Frontal cortex (tissue), 4 donors: ENCODE data around the gene CROCC. TPM values are rescaled to one million over a fixed set of nuclear protein-coding genes. Genes with fewer than 3 reads are reported as not detected.
"Not testable (repeated sequence)": the region's sequence is repeated elsewhere in the genome, so short reads cannot be mapped to it uniquely, and the experiment has no call there.

Experiments used
- DNase-seq, 2 donors: peaks; one replicate each; pipeline ENCODE4 v3.0.0; 2012; ENCODE audit warnings: low spot score in 2 of 2
- FAIRE-seq: peaks from 2 replicates; lab custom pipeline; 2012; peaks lifted over from hg19 to GRCh38; lab: Jason Lieb, UNC
- total RNA-seq: library from RNA; depleted of rRNA; stranded (reverse); fragments of >200 nt; gene quantifications from one replicate; pipeline ENCODE4 v1.2.3, GENCODE V29; 2014
- donor health status: control.
- donor health status: control.
- donor health status: control.

The CROCC gene, protein sequence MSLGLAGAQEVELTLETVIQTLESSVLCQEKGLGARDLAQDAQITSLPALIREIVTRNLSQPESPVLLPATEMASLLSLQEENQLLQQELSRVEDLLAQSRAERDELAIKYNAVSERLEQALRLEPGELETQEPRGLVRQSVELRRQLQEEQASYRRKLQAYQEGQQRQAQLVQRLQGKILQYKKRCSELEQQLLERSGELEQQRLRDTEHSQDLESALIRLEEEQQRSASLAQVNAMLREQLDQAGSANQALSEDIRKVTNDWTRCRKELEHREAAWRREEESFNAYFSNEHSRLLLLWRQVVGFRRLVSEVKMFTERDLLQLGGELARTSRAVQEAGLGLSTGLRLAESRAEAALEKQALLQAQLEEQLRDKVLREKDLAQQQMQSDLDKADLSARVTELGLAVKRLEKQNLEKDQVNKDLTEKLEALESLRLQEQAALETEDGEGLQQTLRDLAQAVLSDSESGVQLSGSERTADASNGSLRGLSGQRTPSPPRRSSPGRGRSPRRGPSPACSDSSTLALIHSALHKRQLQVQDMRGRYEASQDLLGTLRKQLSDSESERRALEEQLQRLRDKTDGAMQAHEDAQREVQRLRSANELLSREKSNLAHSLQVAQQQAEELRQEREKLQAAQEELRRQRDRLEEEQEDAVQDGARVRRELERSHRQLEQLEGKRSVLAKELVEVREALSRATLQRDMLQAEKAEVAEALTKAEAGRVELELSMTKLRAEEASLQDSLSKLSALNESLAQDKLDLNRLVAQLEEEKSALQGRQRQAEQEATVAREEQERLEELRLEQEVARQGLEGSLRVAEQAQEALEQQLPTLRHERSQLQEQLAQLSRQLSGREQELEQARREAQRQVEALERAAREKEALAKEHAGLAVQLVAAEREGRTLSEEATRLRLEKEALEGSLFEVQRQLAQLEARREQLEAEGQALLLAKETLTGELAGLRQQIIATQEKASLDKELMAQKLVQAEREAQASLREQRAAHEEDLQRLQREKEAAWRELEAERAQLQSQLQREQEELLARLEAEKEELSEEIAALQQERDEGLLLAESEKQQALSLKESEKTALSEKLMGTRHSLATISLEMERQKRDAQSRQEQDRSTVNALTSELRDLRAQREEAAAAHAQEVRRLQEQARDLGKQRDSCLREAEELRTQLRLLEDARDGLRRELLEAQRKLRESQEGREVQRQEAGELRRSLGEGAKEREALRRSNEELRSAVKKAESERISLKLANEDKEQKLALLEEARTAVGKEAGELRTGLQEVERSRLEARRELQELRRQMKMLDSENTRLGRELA (N-terminal part only)
- total RNA-seq: 17.5 TPM

DNA sequence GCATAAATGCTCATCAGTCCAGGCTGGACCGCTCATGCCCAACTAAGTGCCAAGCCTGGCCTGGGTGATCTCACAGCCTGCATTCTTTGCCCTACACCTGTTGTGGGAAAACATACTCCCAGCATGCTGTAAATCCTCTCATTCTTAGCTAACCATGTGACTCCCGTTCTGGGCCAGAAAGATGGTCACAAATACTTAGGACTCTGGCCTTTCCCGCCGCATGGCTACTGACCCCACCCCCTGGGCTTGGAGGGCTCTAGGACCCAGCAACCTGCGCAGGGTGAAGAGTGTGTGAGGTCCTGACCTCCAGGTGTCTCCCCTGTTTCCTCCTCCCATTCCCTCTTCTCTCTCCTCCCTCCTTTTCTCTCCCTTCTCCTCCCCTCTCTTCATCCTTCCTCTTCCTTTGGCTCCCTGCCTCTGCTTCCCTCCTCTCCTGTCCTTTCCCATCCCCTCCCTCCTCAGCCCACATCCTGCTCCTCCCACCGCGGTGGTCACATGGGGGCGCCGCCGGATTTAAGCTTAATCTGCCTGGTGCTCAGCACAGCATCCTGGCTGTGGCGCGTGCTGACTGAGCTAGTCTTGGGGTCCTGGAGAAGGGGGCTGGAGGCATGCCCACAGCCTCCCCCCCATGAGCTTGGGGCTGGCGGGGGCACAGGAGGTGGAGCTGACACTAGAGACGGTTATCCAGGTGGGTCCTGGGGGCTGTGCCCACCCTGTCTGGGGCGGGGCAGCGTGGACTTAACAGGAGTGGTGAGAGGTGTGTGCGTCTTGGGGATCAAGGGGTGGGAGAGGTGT is at the start of gene CROCC:
Gene CROCC, plus strand, starts transcription at position 541 of the 795 bp plus-strand sequence. Its CDS starts 88 bp downstream, at position 629.
- DNase-seq (peak in 1 of 2 donors; percentile 61), FAIRE-seq (no peak)

DNA sequence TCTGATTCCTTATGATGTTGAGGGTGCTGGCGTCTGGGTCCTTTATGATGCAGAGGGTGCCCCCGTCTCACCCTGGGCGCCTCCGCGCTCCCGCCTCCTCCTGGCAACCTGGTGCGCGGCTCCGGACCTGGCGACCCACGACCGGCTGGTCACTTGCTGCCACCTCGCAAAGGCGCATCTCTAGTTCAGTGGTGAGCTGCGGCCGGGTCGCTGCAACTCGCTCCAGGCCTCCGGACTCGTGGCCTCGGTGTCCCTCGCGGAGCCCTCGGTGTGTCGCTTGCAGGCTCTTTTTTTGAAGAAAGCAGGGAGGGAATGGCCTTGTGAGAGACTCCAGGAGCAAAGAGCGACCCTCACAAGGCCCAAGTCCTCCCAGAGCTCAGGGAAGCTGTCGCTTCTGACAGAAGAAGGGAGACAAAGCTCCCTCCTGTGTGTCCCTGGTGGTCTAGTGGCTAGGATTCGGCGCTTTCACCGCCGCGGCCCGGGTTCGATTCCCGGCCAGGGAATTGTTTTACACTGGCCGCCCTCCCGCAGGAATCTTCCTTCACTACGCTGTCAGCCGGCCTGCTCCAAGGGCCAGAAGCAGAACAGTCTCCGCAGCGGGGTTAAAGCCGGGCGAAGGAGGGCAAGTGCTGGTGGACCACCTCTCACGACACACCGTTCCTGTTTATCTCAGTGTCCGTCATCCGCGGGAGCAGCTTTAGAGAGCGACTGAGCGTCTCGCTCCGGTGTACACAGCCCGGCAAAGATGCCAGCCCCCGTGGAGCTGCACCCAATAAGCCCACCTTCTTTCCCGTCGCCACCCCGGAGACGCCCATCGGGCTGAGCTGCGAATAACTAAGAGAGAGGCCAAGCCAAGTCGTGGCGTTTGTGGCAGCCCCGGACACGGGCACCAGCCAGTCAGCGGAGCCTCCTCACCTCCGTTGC is 49.3 kb upstream of the CROCC start:
- not testable (repeated sequence) for FAIRE-seq
- DNase-seq: peak; percentile 27 to 36

DNA sequence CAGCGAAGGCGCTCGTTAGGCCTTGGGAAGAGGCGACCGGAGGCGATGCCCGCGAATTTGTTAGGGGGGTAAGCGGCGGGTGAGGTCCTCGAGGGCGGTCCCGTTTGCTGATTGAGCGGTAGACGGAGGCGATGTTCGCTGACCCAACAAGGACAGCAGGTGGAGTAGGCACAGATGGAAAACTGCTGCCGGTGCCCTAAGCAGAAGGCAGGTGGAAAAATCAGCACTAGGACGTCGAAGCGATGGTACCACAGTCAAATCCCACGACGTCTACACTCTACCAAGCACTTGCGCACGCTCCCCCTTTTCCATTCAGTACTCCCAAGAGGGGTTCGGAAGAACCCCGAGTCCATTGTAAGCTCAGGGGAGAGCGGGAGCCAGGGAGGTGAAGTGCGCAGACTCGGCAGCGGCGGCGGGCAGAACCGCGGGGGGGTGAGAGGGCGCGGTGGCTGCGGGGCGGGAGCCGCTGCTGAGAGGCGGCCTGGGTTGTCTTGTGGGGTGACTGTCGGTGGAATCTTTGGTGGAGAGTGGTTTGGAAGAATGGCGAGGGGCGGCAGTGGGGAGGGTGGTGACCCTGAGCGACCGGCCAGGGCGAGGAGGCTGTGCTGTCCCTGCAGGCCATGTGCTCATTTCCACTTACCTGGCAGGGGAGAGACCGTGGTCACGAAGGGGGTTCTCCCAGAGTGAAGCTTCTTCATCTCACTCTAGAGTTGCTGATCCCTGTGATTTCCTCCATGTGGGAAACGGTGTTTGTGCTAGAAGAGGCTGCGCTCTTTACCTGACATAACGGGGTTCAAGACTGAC is 48.5 kb upstream of the CROCC start:
- FAIRE-seq, DNase-seq: not testable (repeated sequence)

DNA sequence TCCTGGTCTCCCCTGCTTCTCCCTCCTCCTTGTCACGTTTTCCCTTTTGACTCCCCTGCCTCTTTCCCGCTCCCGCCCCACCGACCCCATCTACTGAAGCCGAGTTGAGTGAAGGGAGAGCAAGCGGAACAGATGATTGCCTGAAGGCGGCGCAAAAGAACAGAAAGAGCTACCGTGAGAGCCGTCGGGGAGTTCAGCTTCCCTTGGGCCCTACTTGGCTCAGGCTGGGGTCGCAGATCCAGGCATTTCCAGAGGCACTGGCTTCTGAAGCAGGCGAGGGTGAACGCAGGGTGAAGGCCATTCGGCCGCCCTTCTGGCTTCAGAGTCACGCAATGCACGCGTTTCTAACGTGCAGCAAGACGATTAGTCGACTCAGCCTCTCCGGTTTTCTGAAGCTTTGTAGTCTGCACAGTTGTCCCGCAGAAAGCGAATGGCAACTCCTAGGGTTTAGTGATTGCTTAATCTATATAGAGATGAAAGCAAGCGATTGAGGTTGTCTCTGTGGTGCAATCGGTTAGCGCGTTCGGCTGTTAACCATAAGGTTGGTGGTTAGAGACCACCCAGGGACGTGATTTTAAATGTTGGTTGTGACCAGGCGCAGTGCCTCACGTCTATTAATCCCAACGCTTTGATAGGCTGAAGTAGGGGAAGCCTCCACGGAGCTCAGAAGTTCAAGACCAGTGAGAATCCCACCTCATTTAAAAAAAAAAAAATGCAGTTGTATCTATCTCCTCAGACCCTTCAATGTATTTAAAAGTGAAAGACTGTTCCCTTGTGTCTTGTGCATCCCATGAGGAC is 46.6 kb upstream of the CROCC start:
- FAIRE-seq, DNase-seq: not testable (repeated sequence)

DNA sequence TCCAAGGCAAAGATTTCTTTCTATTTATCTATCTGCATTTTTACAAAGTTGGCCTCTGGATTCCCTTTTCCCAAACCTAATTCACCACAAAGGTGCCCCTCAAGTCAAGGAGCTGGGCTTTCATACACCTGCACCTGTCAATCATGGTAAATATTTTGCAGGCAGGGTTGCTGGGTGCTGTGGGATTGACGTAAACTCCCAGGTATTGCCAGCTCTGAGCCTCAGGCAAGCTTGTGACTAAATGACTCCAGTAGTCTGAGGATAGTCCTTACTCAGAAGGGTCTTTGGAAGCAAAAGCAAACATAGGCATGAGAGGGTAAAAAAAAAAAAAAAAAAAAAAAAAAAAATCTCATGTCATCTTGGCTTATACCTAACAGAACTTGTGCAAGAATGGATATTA is 40.0 kb upstream of the CROCC start:
- DNase-seq, FAIRE-seq: not testable (repeated sequence)

DNA sequence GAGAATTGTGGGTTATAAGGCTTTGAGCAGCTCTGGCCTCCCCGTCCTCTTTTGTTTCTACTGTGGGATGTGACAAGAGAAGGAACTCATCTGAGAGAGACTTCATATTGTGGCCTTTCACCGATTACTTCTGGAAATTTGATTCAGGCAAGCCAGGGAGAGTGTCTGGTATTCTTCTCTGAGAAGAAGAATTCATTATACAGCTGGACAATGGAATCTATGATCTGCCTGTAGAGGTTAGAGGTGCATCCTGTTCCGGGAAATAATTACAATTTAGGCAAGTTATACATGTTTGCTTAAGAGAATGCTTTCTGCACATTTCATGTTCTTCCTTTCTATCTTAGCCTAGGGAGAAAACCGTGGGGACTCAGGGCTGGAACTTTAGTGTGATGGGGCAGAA is 38.7 kb upstream of the CROCC start:
- DNase-seq (no peak), FAIRE-seq (no peak)

DNA sequence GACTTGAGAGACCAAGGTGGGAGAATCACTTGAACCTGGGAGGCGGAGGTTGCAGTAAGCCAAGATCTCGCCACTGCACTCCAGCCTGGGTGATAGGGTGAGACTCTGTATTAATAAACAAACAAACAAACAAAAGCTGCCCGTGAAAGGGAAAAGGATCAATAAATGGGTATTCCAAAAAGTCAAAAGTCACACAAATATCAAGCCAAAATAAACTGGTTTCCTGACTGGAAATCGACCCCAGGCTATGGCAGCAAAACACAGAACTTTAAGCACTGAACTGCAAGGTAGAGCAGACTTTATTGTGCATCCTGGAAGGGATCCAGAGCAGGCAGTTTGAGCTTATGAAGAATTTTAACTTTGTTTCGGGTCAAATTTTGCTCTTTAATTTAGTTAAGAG is 37.2 kb upstream of the CROCC start:
- DNase-seq, FAIRE-seq: not testable (repeated sequence)

DNA sequence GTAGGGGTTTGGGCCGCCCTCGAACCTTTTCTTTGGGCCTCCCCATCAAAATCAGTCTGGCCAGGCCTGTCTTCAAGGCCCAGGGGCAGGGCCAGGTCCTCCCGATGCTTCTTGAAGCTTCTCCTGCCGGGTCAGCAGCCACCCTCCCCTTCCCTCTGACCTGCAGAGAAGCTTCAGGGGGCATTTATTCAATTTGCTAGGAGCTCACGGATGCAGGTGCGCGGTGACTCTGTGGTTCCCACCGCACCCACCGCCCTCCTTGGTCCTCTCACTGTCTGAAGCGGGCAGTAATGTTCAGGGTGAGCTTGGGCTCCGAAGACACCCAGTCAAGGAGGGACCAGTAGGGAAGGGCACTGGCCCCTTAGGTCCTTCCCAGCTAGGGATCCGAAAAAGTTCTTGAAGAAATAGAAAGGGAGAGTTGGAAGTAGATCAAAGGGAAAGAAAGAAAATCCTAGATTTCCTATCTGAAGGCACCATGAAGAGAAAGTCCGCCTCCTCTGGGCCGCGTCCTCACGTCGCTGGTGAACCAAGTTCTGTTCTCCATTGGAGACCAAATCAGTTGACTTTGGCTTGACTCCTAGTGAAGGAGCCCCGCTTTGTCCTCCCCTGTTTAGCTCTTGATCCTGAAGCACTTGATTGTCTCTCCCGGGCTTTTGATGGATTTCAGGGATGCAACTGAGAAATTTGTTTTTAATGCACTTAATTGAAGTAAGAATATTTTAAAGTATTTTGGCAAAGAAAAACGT is 34.7 kb upstream of the CROCC start:
- FAIRE-seq (no peak), DNase-seq (no peak)

DNA sequence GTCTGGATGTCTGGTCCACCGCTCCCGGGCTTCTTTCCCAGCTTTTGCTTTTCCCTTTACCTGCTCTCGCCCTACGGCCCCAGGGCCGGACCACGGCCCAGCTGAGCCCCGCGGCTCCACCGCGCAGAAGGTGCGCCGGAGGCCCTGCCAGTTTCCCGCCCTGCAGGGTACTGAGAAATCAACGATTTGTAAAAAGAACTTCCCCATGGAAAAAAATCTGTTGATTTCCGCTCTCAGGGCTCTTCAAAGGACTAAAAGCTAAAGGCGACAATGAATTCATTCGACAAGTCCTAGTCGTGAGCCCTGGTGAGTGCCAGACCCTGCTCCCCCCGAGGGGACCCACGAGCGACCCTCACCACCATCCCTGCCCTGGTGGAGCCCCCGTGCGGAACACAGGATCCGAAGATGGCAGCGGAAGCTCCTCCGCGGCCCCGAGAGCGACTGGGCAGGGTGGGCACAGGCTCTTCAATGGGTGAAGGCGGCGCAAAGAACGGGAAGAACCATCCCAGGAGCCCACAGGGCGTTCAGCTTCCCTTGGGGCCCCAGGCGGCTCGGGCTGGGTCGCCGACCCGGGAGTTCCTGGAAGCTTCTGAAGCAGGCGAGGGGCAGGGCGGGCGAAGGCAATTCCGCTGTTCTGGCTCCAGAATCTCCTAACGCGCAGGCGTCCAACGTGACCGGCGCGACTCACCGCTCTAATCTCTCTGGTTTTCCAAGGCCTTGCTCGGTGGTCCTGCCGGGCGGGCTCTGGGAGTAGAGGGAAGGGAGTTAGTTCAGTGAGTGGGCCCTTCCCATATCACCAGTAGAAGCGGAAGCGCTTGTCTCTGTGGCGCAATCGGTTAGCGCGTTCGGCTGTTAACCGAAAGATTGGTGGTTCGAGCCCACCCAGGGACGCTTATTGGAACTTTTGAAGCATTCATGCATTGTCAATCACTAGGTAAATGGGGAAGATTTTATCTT is 32.6 kb upstream of the CROCC start:
- DNase-seq (peak in 1 of 2 donors; percentile 68), FAIRE-seq (no peak)

DNA sequence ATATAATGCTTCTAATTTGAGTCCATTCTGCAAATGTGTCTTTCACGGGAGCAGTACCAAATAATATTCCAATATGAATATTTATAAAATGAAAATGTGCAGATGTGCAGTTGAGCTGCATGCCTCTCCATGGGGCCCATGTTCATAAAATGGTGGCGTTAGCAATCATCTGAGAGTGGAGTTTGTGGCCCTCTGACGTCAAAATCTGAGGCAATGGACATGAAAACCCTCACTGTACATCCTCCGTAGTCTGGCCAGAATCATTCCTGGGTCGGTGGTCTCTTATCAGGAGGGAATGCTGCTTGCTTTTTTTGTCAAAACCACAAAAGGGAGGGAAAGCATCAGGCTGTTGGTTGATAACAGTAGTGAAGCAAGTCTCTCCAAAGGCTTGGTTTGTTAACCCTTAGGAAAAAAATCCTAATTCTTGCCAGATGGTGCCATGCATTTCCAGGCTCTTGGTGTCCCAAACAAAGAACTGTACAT is 31.2 kb upstream of the CROCC start:
- DNase-seq, FAIRE-seq: not testable (repeated sequence)

DNA sequence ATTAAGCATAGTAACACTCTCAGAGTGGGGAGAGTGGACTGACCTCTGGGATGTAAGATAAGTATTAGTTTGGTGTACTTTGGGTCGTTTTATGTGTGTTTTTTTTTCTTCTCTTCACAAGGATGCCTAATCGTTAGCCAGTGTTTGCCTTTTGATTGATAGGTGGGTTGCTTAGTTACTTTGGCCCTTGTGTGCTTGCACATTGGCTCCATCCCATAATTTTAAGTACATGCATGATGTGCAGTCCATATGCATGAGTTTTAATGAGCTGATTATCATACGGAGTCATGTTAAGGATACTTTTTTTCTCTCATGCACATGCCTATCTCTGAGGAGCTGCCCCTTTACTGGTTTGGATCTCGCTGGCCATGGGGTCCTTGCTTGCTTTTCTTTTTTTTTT is 30.7 kb upstream of the CROCC start:
- FAIRE-seq, DNase-seq: not testable (repeated sequence)

DNA sequence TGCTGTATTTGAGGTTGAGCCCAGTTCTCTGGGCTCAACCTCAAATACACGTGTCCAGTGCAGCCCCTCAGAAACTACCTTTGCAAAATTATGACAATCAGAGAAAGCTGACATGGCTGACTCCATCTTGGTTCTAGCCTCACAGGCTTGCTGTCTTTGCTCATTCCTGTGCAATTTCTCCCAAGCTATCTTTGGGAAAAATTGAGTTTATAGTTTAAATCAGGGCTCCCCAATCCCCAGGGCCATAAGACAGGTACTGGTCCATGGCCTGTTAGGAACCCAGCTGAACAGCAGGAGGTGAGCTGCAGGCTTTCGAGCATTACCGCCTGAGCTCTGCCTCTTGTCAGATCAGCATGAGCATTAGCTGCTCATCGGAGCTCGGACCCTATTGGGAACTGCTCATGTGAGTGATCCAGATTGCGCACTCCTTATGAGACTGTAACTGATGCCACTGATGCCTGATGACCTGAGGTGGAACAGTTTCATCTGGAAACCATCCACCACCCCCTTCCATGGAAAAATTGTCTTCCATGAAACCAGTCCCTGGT is 28.7 kb upstream of the CROCC start:
- FAIRE-seq, DNase-seq: not testable (repeated sequence)

DNA sequence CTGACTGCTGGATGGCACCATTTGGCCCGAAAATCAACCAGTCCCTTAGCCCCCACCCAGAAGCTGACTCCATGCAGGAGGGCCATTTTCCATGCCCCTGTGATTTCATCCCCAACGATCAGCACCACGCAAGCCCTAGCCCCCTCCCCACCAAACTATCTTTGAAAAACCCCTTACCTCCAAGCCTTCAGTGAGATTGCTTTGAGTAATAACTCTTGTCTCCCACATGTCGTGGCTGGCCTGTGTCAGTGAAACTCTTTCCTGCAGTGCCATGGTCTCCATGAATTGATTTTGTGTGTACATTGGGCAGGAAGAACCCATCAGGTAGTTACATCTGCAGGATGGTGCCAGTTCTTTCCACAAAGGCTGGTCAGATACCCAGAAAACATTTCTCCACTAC is 27.9 kb upstream of the CROCC start:
- FAIRE-seq, DNase-seq: not testable (repeated sequence)

DNA sequence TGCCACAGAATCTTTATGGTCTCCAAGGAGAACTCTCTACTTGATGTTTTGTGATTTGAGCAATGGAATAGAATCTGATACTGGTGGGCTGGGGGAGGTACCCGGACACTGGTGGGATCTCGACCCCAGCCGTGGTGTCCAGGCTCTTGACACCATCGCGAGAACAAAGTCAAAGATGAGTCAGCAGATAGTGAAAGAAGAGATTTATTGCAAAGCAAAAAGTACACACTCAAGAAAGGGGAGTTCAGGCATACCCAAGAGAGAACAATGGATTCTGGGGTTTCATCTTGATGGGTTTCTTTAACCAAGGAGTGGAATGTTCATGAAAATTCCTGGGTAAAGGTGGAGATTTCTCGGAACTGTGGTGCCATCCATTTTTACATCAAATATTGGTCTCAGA is 27.4 kb upstream of the CROCC start:
- not testable (repeated sequence) for DNase-seq, FAIRE-seq
